HepG2 (cell line): ENCODE data around the gene NUDT3. TPM values are rescaled to one million over a fixed set of nuclear protein-coding genes. Genes with fewer than 3 reads are reported as not detected.

Experiments
- ATAC-seq: fragments of 200-7000 bp; cut with Tn5 transposase; 3 replicates; pipeline ENCODE4 v1.9.1; 2020; ENCODE audit warnings: mild to moderate bottlenecking, moderate library complexity
- BruUV-seq: library from RNA; stranded (reverse); fragments of 400-500 nt; replicated peaks from 2 replicates; lab custom pipeline; 2021; lab: Mats Ljungman, UMichigan
- CTCF ChIA-PET: fragments of 300-600 bp; formaldehyde crosslinking; extraction: SDS; loops from one replicate; lab custom pipeline; 2021; ENCODE audit warnings: low total read pairs, inconsistent platforms, low intra/inter-chr PET ratio; lab: Yijun Ruan, JAX
- POLR2A ChIA-PET: fragments of 350-600 bp; sonication (Branson Sonifier 250); formaldehyde crosslinking; loops from one replicate; lab custom pipeline; 2020; ENCODE audit warnings: antibody characterized with exemption, inconsistent platforms; lab: Yijun Ruan, JAX
- DNase-seq: peaks from one replicate; pipeline ENCODE4 v3.0.0-alpha.2; 2015; ENCODE audit warnings: low spot score
- FAIRE-seq: peaks from 3 replicates; lab custom pipeline; 2011; peaks lifted over from hg19 to GRCh38; lab: Jason Lieb, UNC
- H2AFZ ChIP-seq: one replicate; pipeline ENCODE4 v1.6.1; 2011; ENCODE audit warnings: low read length, inconsistent platforms
- H3K27ac ChIP-seq: fragments of 300-600 bp; 3 replicates; pipeline ENCODE4 v1.8.0; 2011; ENCODE audit warnings: mixed run types, mild to moderate bottlenecking, mixed read lengths, low read length, inconsistent platforms; ENCODE audit not compliant: insufficient read depth; ENCODE audit errors: extremely low read length
- H3K27me3 ChIP-seq, 2 experiments: fragments of 200-600 bp in 1 of 2; 2 replicates in 1 of 2; 3 replicates in 1 of 2; pipeline versions ENCODE4 v1.6.0 to v1.8.0; 2011; ENCODE audit warnings: low read length in 2 of 2, mild to moderate bottlenecking in 2 of 2, moderate library complexity in 2 of 2, inconsistent platforms in 1 of 2; ENCODE audit not compliant: insufficient read depth in 2 of 2, control insufficient read depth in 1 of 2
- H3K36me3 ChIP-seq, 2 experiments: fragments of 200-600 bp in 1 of 2; replicated peaks in 1 of 2; 2 replicates in 1 of 2; 3 replicates in 1 of 2; pipeline versions ENCODE4 v1.5.1 to v1.8.0; 2011; ENCODE audit warnings: low read length in 2 of 2, inconsistent platforms in 1 of 2; ENCODE audit not compliant: insufficient read depth in 2 of 2, control insufficient read depth in 1 of 2
- H3K4me1 ChIP-seq: 2 replicates; pipeline ENCODE4 v1.5.1; 2012; ENCODE audit warnings: low read length, inconsistent platforms; ENCODE audit not compliant: insufficient read depth
- H3K4me2 ChIP-seq: 2 replicates; pipeline ENCODE4 v1.6.0; 2011; ENCODE audit warnings: low read depth, low read length, inconsistent platforms
- H3K4me3 ChIP-seq, 3 experiments: fragments of 200-600 bp in 1 of 3; sonication (generic), shearing (Covaris generic) in 1 of 3; replicated peaks in 1 of 3; 2 replicates each; pipeline ENCODE4 v1.5.1; 2011 to 2016; ENCODE audit warnings: low read length in 3 of 3, inconsistent platforms in 2 of 3, low read depth in 2 of 3, mild to moderate bottlenecking in 2 of 3, control low read depth in 1 of 3, mixed read lengths in 1 of 3; ENCODE audit not compliant: insufficient read depth in 1 of 3
- H3K79me2 ChIP-seq: one replicate; pipeline ENCODE4 v1.6.1; 2011; ENCODE audit warnings: low read length, inconsistent platforms; ENCODE audit not compliant: insufficient read depth
- H3K9ac ChIP-seq: 2 replicates; pipeline ENCODE4 v1.6.0; 2011; ENCODE audit warnings: mild to moderate bottlenecking, low read depth, low read length, inconsistent platforms; ENCODE audit not compliant: insufficient read depth
- H3K9me3 ChIP-seq: 2 replicates; pipeline ENCODE4 v1.5.1; 2012; ENCODE audit warnings: mild to moderate bottlenecking, low read length
- H4K20me1 ChIP-seq: 2 replicates; pipeline ENCODE4 v1.6.0; 2011; ENCODE audit warnings: inconsistent platforms, mild to moderate bottlenecking, low read length, moderate library complexity; ENCODE audit not compliant: insufficient read depth
- ARNTL ChIP-seq: sonication (generic); formaldehyde crosslinking; IDR thresholded peaks from 2 replicates; pipeline ENCODE4 v1.4.0; 2020; ENCODE audit warnings: mild to moderate bottlenecking, missing genetic modification reagents
- MAX ChIP-seq: IDR thresholded peaks from 2 replicates; pipeline ENCODE4 v1.6.1; 2012; ENCODE audit warnings: inconsistent platforms
- MNT ChIP-seq: fragments of 450-650 bp; IDR thresholded peaks from 2 replicates; pipeline ENCODE4 v1.6.1; 2016
- ZNF576 ChIP-seq: sonication (generic); formaldehyde crosslinking; IDR thresholded peaks from 2 replicates; pipeline ENCODE4 v1.4.0; 2020; ENCODE audit warnings: mild to moderate bottlenecking, missing genetic modification reagents
- WGBS: methylation state at CpG from one replicate; pipeline ENCODE4 v1.1.6; 2017; ENCODE audit warnings: low lambda C conversion rate; 5-methylcytosine and 5-hydroxymethylcytosine counted together
- in situ Hi-C: cut with HindIII; loops from 2 replicates; pipeline ENCODE4 v1.10.0; 2017; ENCODE audit warnings: low pct_unique_long_range_greater_than_20kb; ENCODE audit not compliant: extremely low pct_ligation_motif_present
- intact Hi-C: fragments of 100-400 bp; cut with micrococcal nuclease; formaldehyde crosslinking; loops from one replicate; pipeline ENCODE4 v1.10.0; 2022; ENCODE audit not compliant: unreplicated experiment
- polyA plus RNA-seq, 8 experiments: library from polyadenylated mRNA; depleted of rRNA in 3 of 8; stranded (reverse) in 7 of 8; unstranded in 1 of 8; fragments of >200 nt; fragmentation: Illumina TruSeq in 4 of 8; extraction: Trizol in 4 of 8; gene quantifications; 2 replicates each; pipeline versions ENCODE4 v1.2.1 to v1.2.3, GENCODE V29; 2011 to 2016; ENCODE audit warnings: low read depth in 4 of 8, missing spikeins in 1 of 8, mixed read lengths in 1 of 8; ENCODE audit not compliant: insufficient read depth in 1 of 8
- total RNA-seq, 5 experiments: library from RNA; depleted of rRNA; stranded (reverse); fragments of >200 nt; fragmentation: Illumina TruSeq; extraction: Trizol; gene quantifications; 2 replicates each; pipeline ENCODE4 v1.2.3, GENCODE V29; 2016; ENCODE audit warnings: low read depth in 1 of 5

Gene NUDT3
- total and polyA plus RNA-seq, 2 of the 13 experiments (the other 11 are each of a cell fraction or from before 2014, with no cell fraction given) = 20.2 to 20.6 TPM

- no peak for TF ChIP-seq ZNF576 (CRISPR knock-in tag)
- peak; percentile 56 for TF ChIP-seq MAX
Observed at GRCh38 chr6:34414999-34415858, 22.8 kb upstream of the NUDT3 start (continued).

GRCh38 chr6:34412643-34413214, 20.3 kb upstream of the NUDT3 start:
- H3K27ac ChIP-seq = no peak overlapping the region
- no peaks in the 10 kb centered on the region for H3K9me3 ChIP-seq
- H4K20me1 ChIP-seq = peaks cover 22% of the 10 kb centered on the region
- no peaks in the 10 kb centered on the region for H3K79me2 ChIP-seq
- no TSS peak for BruUV-seq
- POLR2A ChIA-PET = no interaction called here
- ATAC-seq = no peak
- no peak overlapping the region for H2AFZ ChIP-seq
- TF ChIP-seq ARNTL (CRISPR knock-in tag) (no peak), MNT (0 out of 2 replicates have a peak, but pooled peaks have one; percentile 8)
- TF ChIP-seq, all 625 proteins: peak for 1
- Histone ChIP-seq H3K9ac (no peak overlapping the region), H3K4me3 (no peak overlapping the region), H3K4me1 (peaks cover 40% of the 10 kb centered on the region), H3K36me3 (peaks cover 5 to 25% of the 10 kb centered on the region in 2 experiments; a peak in 4 of 5 replicates), H3K4me2 (no peak overlapping the region), H3K27me3 (no peaks in the 10 kb centered on the region)
- intact Hi-C loops = loop anchor here (10.0 kb wide), 1 partner anchor 248 kb away; no protein-coding TSS in a partner anchor
- WGBS = 96% methylated on average over 5 of the region's 5 CpGs
- DNase-seq (no peak), FAIRE-seq (no peak)
- CTCF ChIA-PET = no interaction called here
- in situ Hi-C loops = no loop called here
